Muscle of back (tissue), 11 donors: ENCODE measurements around the gene ZNF81. TPM values are rescaled to one million over a fixed set of nuclear protein-coding genes. Genes with fewer than 3 reads are reported as not detected.
A peak's percentile ranks its signal among the peaks of the same experiment; 100 is the strongest.
"Not testable (repeated sequence)": the region's sequence is repeated elsewhere in the genome, so short reads cannot be mapped to it uniquely, and the experiment has no call there.

ENCODE experiments used
- DNase-seq, 3 donors: peaks; one replicate each; pipeline versions ENCODE4 v3.0.0 to v3.0.0-alpha.2; 2013
- polyA plus RNA-seq, 10 donors: library from polyadenylated mRNA; unstranded; fragments of 120-200 nt; gene quantifications; one replicate each; pipeline ENCODE4 v1.2.1, GENCODE V29; 2013; ENCODE audit not compliant: insufficient read length in 10 of 10

Gene ZNF81
- polyA plus RNA-seq, 10 donors: 3.3 to 6.1 (median 4.4) TPM

- no peak for DNase-seq
Measured at GRCh38 chrX:47933946-47934345, 97.2 kb downstream of the ZNF81 start.

DNA sequence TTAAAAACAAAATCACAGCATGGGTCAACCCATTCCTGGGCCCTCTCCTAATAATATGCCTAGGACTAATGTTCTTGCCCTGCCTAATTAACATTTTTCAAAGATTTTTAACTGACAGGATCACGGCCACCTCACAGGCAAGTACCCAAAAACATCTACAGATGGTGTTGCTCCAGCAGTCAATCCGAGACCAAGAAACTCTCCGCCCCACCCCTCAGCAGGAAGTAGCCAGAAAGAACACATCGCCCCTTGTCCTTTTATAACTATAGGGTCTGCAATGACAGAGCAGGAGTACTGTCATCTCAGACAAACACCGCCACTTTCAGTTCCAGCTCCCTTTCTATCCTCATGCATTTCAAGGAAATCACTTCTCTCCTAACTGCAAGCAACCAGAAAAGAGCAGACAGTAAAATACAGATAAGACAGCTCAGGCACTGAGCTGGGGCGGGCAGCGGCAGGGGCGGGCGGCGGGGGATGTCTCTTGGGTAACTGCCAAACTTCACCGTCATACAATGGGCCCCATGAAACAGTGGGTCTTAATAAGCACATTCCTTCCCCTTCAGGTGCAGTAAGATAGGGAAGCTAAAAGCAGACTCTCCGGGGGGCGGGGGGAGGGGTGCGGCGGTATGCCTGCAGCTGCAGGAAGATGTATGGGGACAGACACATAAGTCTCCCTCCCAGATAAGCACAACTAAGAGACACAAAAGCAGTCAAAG is 99.7 kb downstream of the ZNF81 start:
- DNase-seq: peak in 1 of 3 donors; percentile 3

DNA sequence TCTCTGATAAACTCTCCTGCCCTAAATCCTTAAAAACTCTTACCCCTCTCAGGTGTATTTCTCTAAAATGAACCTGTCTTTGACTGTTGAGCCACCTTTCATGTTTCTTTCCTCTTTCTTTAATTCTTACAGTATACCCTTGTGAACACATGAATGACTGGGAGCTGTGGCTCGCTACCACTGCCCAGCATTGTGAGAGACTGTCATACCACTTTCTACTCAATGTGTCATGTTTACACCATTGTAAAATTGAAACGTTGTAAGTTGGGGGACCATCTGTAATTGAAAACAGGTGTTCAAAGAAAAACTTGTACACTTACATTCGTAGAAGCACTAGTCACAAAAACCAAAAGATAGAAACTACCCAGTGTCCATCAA is 100.2 kb downstream of the ZNF81 start:
- no peak for DNase-seq

DNA sequence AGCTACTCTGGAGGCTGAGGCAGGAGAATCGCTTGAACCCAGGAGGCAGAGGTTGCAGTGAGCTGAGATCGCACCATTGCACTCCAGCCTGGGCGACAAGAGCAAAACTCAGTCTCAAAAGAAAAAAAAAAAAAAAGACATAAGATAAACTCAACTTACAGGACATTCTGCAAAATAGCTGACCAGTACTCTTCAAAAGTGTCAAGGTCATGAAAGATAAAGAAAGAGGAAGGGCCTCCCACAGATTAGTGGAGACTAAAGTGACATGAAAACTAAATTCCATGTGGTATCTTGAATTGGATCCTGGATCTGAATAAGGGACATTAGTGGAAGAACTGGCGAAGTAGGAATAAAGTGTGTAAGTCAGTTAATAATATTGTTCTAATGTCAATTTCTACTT is 103.7 kb downstream of the ZNF81 start:
- no peak for DNase-seq

GRCh38 chrX:47941423-47941822 is 104.7 kb downstream of the ZNF81 start:
- DNase-seq: no peak

DNA sequence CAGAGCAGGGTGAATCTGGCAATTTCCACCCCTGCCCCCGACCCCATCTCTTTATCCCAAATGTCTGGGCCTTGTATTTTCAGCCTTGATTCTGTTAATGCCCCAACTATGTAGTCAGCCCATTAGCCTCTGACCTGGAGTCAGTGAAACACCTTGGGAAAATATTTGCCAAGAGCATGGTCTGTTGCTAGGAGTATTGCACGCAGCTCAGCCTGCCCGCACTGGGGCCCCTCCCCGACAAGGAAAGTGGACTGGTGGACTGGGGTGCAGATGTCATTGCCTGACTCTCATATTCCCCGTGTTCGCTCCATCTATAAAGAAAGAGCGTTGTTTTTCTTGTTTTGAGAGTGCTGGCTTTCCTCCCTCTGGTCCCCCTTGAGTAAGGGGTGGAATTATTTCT is 118.6 kb downstream of the ZNF81 start:
- DNase-seq: not testable (repeated sequence)

GRCh38 chrX:47956016-47956415 is 119.3 kb downstream of the ZNF81 start:
- DNase-seq: no peak

GRCh38 chrX:47958206-47958605 is 121.5 kb downstream of the ZNF81 start:
- peak; percentile 6 to 11 (median 8) for DNase-seq

DNA sequence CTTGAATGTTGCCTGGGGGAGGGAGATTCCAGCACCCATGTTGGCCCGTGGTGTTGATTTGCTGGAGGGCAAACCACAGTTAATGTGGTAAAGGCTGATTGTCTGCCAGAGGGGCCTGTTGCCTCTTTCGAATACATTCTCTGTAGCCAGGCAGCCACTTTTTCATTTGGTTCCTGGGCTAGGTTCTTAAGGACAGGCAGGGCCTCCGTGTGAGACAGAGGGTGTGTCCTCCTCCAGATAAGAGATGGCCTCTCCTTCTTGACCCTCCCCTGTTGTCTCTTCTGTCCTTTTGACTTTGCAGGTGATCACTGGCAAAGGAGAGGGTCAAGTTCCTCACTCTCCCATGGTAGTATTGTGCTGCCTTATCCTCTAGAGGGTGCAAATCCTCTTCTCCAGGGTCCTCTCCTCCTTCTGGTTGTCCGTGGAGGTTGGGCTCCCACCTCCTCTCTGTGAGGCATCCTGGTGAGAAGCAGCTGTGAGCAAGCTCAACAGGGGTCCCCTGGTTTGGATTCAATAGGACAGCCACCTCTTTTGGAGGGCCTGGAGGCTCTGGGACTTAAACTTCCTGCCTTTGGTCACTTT is 122.2 kb downstream of the ZNF81 start:
- DNase-seq: peak in 1 of 3 donors; percentile 1

GRCh38 chrX:47960406-47960805 is 123.7 kb downstream of the ZNF81 start:
- DNase-seq: no peak

DNA sequence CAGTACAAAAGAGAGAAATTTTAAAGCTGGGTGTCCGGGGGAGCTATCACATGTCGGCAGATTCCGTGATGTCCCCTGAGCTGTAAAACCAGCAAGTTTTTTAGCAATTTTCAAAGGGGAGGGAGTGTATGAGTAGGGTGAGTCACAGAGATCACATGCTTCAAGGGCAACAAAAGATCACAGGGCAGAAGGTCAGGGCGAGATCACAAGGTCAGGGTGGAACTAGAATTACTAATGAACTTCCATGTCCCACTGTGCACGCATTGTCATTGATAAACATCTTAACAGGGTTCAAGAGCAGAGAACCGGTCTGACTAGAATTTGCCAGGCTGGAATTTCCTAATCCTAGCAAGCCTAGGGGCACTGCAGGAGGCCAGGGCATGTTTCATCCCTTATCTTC is 125.1 kb downstream of the ZNF81 start:
- not testable (repeated sequence) for DNase-seq

- not testable (repeated sequence) for DNase-seq
Measured at GRCh38 chrX:47965526-47965925, 128.8 kb downstream of the ZNF81 start.

Other genes starting within 250 kb of the ZNF81 start
- 10 to 100 TPM in 3 of 10 donors, 1 to 10 TPM in 7; 4.0 to 13.1 (median 9.3) TPM for gene SYN1, start 217.0 kb upstream of the ZNF81 start, polyA plus RNA-seq
- 1 to 10 TPM; 1.2 to 3.9 (median 2.6) TPM for gene CFP, start 207.0 kb upstream of the ZNF81 start, polyA plus RNA-seq
- gene ELK1, start 186.3 kb upstream of the ZNF81 start, polyA plus RNA-seq: 10 to 100 TPM; 20.9 to 27.8 (median 24.0) TPM
- gene UXT, start 177.7 kb upstream of the ZNF81 start, polyA plus RNA-seq: 10 to 100 TPM; 74.5 to 98.6 (median 86.8) TPM
- gene ZNF182, start 167.1 kb downstream of the ZNF81 start, polyA plus RNA-seq: 1 to 10 TPM; 4.2 to 6.9 (median 5.2) TPM
- under 1 TPM in 1 of 10 donors, not detected in 9; 0.49 TPM for gene SPACA5, start 170.1 kb downstream of the ZNF81 start, polyA plus RNA-seq
- 1 to 10 TPM in 9 of 10 donors, under 1 TPM in 1; 0.88 to 3.7 (median 2.1) TPM for gene ZNF630, start 234.7 kb downstream of the ZNF81 start, polyA plus RNA-seq